KMS-11 (cell line): Measurements from ENCODE around the gene RSPH4A.
"Not testable (repeated sequence)": the region's sequence is repeated elsewhere in the genome, so short reads cannot be mapped to it uniquely, and the experiment has no call there.

Experiments
- H2AFZ ChIP-seq: fragments of 200-600 bp; sonication (generic); 2 replicates; pipeline ENCODE4 v1.6.1; 2016; ENCODE audit warnings: antibody characterized with exemption, mixed run types, low read depth
- H3K27ac ChIP-seq: fragments of 200-600 bp; sonication (generic); 2 replicates; pipeline ENCODE4 v1.6.1; 2016; ENCODE audit warnings: mild to moderate bottlenecking, mixed run types
- H3K27me3 ChIP-seq: fragments of 200-600 bp; sonication (generic); 2 replicates; pipeline ENCODE4 v1.6.1; 2017; ENCODE audit warnings: mild to moderate bottlenecking, low read depth, mixed run types, moderate library complexity; ENCODE audit not compliant: insufficient read depth
- H3K36me3 ChIP-seq: fragments of 200-600 bp; sonication (generic); 2 replicates; pipeline ENCODE4 v1.6.1; 2017; ENCODE audit warnings: mild to moderate bottlenecking, mixed run types; ENCODE audit not compliant: insufficient read depth
- H3K4me1 ChIP-seq: fragments of 200-600 bp; sonication (generic); 2 replicates; pipeline ENCODE4 v1.6.1; 2016; ENCODE audit warnings: mild to moderate bottlenecking, low read depth, mixed run types; ENCODE audit not compliant: poor library complexity, severe bottlenecking
- H3K4me2 ChIP-seq: fragments of 200-600 bp; sonication (generic); 2 replicates; pipeline ENCODE4 v1.7.0; 2016; ENCODE audit warnings: mild to moderate bottlenecking, mixed run types
- H3K4me3 ChIP-seq: fragments of 200-600 bp; sonication (generic); IDR thresholded peaks from 2 replicates; pipeline ENCODE4 v1.6.1; 2017; ENCODE audit warnings: low read depth, low read length, mixed read lengths; ENCODE audit not compliant: insufficient read depth
- H3K79me2 ChIP-seq: fragments of 200-600 bp; sonication (generic); 2 replicates; pipeline ENCODE4 v1.6.1; 2016; ENCODE audit warnings: low read depth, mixed run types; ENCODE audit not compliant: insufficient read depth
- H3K9ac ChIP-seq: fragments of 200-600 bp; sonication (generic); 2 replicates; pipeline ENCODE4 v1.6.1; 2016; ENCODE audit warnings: mild to moderate bottlenecking, mixed run types
- H4K20me1 ChIP-seq: fragments of 200-600 bp; sonication (generic); 2 replicates; pipeline ENCODE4 v1.6.1; 2016; ENCODE audit warnings: mild to moderate bottlenecking, mixed run types; ENCODE audit not compliant: insufficient read depth
- TF ChIP-seq, protein P1 (sequence below): fragments of 200-600 bp; sonication (generic); conservative IDR thresholded peaks from 2 replicates; pipeline ENCODE4 v1.6.1; 2017; ENCODE audit warnings: low read depth, mild to moderate bottlenecking, antibody characterized with exemption, low read length, moderate library complexity, mixed read lengths

RSPH4A gene

DNA sequence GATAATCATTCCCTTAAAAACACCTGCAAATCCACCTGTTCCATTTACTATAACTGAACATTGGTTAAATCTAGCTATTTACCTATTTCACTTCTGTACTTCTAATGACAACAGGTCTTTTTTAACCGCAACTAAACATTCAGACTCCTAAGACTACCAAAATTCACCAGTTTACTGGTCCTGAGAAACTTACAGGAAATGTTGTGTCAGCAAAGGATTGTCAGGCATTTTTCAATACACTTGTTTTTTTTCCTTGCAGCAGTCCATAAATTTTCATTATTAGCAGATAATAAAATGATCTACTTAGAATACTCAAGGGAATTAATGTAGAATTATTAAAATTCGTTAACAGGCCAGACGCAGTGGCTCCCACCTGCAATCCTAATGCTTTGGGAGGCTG lies 47.0 kb downstream of the RSPH4A start:
- H2AFZ ChIP-seq = no peak overlapping the region
- H3K27me3 ChIP-seq = no peaks in the 10 kb centered on the region
- H3K4me2 ChIP-seq = no peak overlapping the region
- no peak overlapping the region for H3K9ac ChIP-seq
- H3K36me3 ChIP-seq = no peaks in the 10 kb centered on the region
- no peaks in the 10 kb centered on the region for H4K20me1 ChIP-seq
- peaks cover 33% of the 10 kb centered on the region for H3K4me1 ChIP-seq
- peaks cover 38% of the 10 kb centered on the region for H3K79me2 ChIP-seq
- no peak overlapping the region for H3K4me3 ChIP-seq
- TF ChIP-seq, protein P1, sequence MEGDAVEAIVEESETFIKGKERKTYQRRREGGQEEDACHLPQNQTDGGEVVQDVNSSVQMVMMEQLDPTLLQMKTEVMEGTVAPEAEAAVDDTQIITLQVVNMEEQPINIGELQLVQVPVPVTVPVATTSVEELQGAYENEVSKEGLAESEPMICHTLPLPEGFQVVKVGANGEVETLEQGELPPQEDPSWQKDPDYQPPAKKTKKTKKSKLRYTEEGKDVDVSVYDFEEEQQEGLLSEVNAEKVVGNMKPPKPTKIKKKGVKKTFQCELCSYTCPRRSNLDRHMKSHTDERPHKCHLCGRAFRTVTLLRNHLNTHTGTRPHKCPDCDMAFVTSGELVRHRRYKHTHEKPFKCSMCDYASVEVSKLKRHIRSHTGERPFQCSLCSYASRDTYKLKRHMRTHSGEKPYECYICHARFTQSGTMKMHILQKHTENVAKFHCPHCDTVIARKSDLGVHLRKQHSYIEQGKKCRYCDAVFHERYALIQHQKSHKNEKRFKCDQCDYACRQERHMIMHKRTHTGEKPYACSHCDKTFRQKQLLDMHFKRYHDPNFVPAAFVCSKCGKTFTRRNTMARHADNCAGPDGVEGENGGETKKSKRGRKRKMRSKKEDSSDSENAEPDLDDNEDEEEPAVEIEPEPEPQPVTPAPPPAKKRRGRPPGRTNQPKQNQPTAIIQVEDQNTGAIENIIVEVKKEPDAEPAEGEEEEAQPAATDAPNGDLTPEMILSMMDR = no peak
- no peak overlapping the region for H3K27ac ChIP-seq

DNA sequence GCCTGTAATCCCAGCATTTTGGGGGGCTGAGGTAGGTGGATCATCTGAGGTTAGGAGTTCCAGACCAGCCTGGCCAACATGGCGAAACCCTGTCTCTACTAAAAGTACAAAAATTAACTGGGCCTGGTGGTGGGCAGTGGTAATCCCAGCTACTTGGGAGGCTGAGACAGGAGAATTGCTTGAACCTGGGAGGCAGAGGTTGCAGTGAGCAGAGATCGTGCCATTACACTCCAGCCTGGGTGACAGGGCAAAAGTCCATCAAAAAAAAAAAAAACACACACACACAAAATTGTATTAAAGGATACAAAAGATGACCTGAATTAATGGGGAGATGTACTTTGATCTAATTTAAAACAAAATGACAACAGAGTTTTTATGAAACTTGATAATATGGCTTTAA lies 47.9 kb downstream of the RSPH4A start:
- not testable (repeated sequence) for H3K27me3 ChIP-seq, H3K36me3 ChIP-seq, H2AFZ ChIP-seq, H4K20me1 ChIP-seq, H3K4me3 ChIP-seq, H3K9ac ChIP-seq, H3K4me2 ChIP-seq, H3K27ac ChIP-seq
- Histone ChIP-seq H3K4me1 (peaks cover 33% of the 10 kb centered on the region), H3K79me2 (peaks cover 38% of the 10 kb centered on the region)

DNA sequence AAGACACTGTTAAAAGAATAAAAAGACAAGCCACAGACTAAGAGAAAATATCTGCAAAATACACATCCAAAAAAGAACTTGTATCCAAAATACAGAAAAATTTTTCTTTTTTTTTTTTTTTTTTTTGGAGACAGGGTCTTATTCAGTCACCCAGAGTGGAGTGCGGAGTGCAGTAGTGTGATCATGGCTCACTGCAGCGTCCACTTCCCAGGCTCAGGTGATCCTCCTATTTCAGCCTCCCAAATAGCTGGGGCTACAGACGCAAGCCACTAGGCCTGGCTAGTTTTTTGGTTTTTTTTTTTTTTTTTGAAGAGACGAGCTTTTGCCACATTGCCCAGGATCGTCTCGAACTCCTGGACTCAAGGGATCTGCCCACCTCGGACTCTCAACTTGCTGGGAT lies 49.2 kb downstream of the RSPH4A start:
- no peaks in the 10 kb centered on the region for H3K27me3 ChIP-seq
- no peak overlapping the region for H3K4me2 ChIP-seq
- peaks cover 38% of the 10 kb centered on the region for H3K79me2 ChIP-seq
- H3K27ac ChIP-seq = no peak overlapping the region
- TF ChIP-seq, protein P1 = no peak
- no peaks in the 10 kb centered on the region for H4K20me1 ChIP-seq
- no peak overlapping the region for H2AFZ ChIP-seq
- no peaks in the 10 kb centered on the region for H3K36me3 ChIP-seq
- H3K4me1 ChIP-seq = peaks cover 33% of the 10 kb centered on the region
- H3K4me3 ChIP-seq = no peak overlapping the region
- no peak overlapping the region for H3K9ac ChIP-seq

DNA sequence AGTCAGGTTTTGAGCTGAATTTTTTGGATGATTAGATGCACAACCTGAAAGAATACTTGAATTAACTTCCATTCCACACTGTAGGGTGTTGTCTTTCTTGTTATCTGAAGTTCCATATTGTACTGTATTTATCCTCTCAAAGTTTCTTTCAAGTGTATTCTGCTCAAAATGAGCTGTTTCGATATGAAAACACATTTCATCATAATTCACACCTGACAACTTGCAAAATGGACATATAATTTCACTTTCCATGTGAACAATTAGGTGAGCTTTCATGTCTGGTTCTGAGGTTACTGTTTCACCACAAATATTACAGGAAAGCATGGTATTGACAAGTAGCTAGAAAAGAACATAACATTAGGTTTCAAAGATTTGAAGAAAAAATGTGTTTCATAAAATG lies 50.6 kb downstream of the RSPH4A start:
- Histone ChIP-seq H2AFZ (no peak overlapping the region), H3K79me2 (peaks cover 38% of the 10 kb centered on the region), H3K27me3 (no peaks in the 10 kb centered on the region), H3K4me3 (no peak overlapping the region), H3K9ac (no peak overlapping the region), H3K36me3 (no peaks in the 10 kb centered on the region), H3K4me1 (peaks cover 33% of the 10 kb centered on the region), H3K4me2 (peak overlapping the region; percentile 80), H3K27ac (no peak overlapping the region), H4K20me1 (no peaks in the 10 kb centered on the region)
- TF ChIP-seq, protein P1 = no peak

DNA sequence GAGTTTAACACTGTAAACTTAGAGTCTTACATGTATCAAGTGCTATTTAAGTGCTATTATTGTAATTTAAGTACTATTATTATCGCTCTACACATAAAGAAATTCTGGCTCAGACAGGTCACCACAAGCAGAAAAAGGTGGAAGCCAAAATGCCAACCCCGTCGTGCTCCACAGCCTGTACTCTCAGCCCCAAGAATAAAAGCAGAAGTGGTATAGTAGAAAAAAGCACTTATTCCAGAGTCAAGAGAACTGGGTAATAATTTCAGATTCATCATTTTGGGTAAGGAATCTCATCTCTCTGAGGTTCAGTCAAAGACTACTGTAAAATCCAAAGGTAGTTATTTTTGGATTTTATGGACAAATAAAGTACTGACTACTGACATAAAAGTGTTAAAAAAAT lies 51.3 kb downstream of the RSPH4A start:
- Histone ChIP-seq H4K20me1 (no peaks in the 10 kb centered on the region), H3K4me3 (no peak overlapping the region), H3K4me2 (peak overlapping the region; percentile 80), H3K36me3 (no peaks in the 10 kb centered on the region), H2AFZ (peak overlapping the region; percentile 77; the same call in 1 of the 2 replicates), H3K27ac (no peak overlapping the region; the same call in 1 of the 2 replicates), H3K9ac (peak overlapping the region; percentile 71; the same call in 1 of the 2 replicates), H3K4me1 (peaks cover 33% of the 10 kb centered on the region), H3K27me3 (no peaks in the 10 kb centered on the region), H3K79me2 (peaks cover 36% of the 10 kb centered on the region)
- TF ChIP-seq, protein P1 = no peak
